HCT116 (cell line): ENCODE measurements around the gene MYBPC2.
"Not testable (repeated sequence)": the region's sequence is repeated elsewhere in the genome, so short reads cannot be mapped to it uniquely, and the experiment has no call there.

Experiments
- CTCF ChIP-seq, 3 experiments: fragments of 200-600 bp in 1 of 3; sonication (generic) in 1 of 3; IDR thresholded peaks in 2 of 3; conservative IDR thresholded peaks in 1 of 3; 2 replicates each; pipeline ENCODE4 v1.5.1; 2012 to 2017; ENCODE audit warnings: low read depth in 2 of 3, low read length in 2 of 3, antibody characterized with exemption in 1 of 3, borderline replicate concordance in 1 of 3, control low read depth in 1 of 3, mild to moderate bottlenecking in 1 of 3, mixed read lengths in 1 of 3, mixed run types in 1 of 3, moderate library complexity in 1 of 3; ENCODE audit not compliant: insufficient read depth in 1 of 3
- YY1 ChIP-seq: IDR thresholded peaks from 2 replicates; pipeline ENCODE4 v1.6.1; 2011; ENCODE audit warnings: low read length, low read depth, moderate library complexity, mild to moderate bottlenecking; ENCODE audit not compliant: insufficient replicate concordance; ENCODE audit errors: extremely low read depth

DNA sequence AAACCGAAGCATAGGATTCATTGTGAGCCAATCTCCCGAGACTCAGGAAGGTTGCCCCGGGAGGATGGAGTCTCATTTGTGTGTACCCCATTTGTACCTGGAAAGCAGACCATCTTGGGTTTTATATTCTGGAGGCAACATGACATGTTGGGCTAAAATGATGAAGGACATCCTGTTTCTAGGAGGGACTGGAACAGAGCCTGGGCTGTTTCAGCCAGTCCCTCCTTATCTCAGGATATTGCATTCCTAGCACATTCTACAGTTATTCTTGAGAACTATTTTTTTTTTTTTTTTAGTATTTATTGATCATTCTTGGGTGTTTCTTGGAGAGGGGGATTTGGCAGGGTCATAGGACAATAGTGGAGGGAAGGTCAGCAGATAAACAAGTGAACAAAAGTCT lies 42.4 kb upstream of the MYBPC2 start:
- not testable (repeated sequence) for TF ChIP-seq YY1; CTCF (IDR thresholded peaks at IDR 0.05 in 2 of 3, conservative IDR thresholded peaks at IDR 0.05 in 1 of 3; ENCODE audit: borderline replicate concordance in 1 of 3, insufficient read depth in 1 of 3, low read depth in 2 of 3, low read length in 2 of 3)
